HUES6 (cell line): ENCODE results near the gene FXYD4.

ENCODE experiments used
- H3K27ac ChIP-seq: 2 replicates; pipeline ENCODE4 v1.7.0; 2013; ENCODE audit warnings: low read depth, mild to moderate bottlenecking, low read length, inconsistent platforms
- H3K27me3 ChIP-seq: 2 replicates; pipeline ENCODE4 v1.6.1; 2013; ENCODE audit warnings: low read length; ENCODE audit not compliant: control insufficient read depth, insufficient read depth
- H3K36me3 ChIP-seq: 2 replicates; pipeline ENCODE4 v1.6.1; 2013; ENCODE audit warnings: low read length; ENCODE audit not compliant: control insufficient read depth, insufficient read depth
- H3K4me1 ChIP-seq: 2 replicates; pipeline ENCODE4 v1.6.1; 2013; ENCODE audit warnings: low read length; ENCODE audit not compliant: control insufficient read depth, insufficient read depth
- H3K4me3 ChIP-seq: 2 replicates; pipeline ENCODE4 v1.5.1; 2013; ENCODE audit warnings: low read depth, low read length
- H3K9ac ChIP-seq: one replicate; pipeline ENCODE4 v1.6.1; 2013; ENCODE audit warnings: mild to moderate bottlenecking, low read length
- H3K9me3 ChIP-seq: 2 replicates; pipeline ENCODE4 v1.6.1; 2013; ENCODE audit warnings: low read depth, low read length; ENCODE audit not compliant: control insufficient read depth, insufficient read depth

FXYD4 gene

DNA sequence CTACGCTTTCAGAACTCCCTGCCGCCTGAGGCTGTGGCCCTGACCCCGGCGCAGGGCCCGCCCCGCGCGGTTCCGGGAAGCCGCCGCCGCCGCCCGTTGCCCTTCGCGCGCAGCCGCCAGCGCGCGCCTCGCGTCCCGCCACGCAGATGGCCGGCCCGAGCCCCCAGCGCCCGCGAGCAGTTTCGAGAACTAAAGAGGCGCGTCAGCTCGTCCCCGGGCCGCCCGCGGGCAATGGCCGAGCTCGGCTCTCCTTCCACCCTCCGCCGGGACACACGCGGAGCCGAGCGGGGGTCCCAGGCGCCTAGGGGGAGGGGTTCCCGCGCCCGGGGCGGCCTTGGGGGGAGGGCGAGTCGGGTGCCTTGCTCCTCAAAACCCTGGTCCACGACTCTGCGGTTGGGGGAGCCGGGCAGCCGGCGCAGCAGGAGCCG lies 35.7 kb downstream of the FXYD4 start:
- peaks cover 32% of the 10 kb centered on the region for H3K4me1 ChIP-seq
- H3K27me3 ChIP-seq = no peaks in the 10 kb centered on the region
- no peaks in the 10 kb centered on the region for H3K9me3 ChIP-seq

GRCh38 chr10:43407576-43408330 lies 36.3 kb downstream of the FXYD4 start:
- Histone ChIP-seq H3K4me1 (peaks cover 26% of the 10 kb centered on the region), H3K9ac (peak overlapping the region; percentile 98), H3K27me3 (no peaks in the 10 kb centered on the region), H3K27ac (peak overlapping the region; percentile 96), H3K4me3 (peak overlapping the region; percentile 91), H3K9me3 (no peaks in the 10 kb centered on the region), H3K36me3 (peaks cover 5% of the 10 kb centered on the region; the same call in 1 of the 2 replicates)

More for the DNA sequence above, 35.7 kb downstream of the FXYD4 start:
- H3K36me3 ChIP-seq = peaks cover 5% of the 10 kb centered on the region; the same call in 1 of the 2 replicates
- H3K4me3 ChIP-seq = peak overlapping the region; percentile 91
- peak overlapping the region; percentile 96 for H3K27ac ChIP-seq
- peak overlapping the region; percentile 98 for H3K9ac ChIP-seq

- Histone ChIP-seq H3K9ac (peak overlapping the region; percentile 98), H3K27me3 (no peaks in the 10 kb centered on the region), H3K9me3 (no peaks in the 10 kb centered on the region), H3K36me3 (peaks cover 4% of the 10 kb centered on the region; the same call in 1 of the 2 replicates), H3K4me1 (peaks cover 22% of the 10 kb centered on the region), H3K27ac (peak overlapping the region; percentile 96), H3K4me3 (peak overlapping the region; percentile 91)
Observed at GRCh38 chr10:43408331-43408709, 36.9 kb downstream of the FXYD4 start.

DNA sequence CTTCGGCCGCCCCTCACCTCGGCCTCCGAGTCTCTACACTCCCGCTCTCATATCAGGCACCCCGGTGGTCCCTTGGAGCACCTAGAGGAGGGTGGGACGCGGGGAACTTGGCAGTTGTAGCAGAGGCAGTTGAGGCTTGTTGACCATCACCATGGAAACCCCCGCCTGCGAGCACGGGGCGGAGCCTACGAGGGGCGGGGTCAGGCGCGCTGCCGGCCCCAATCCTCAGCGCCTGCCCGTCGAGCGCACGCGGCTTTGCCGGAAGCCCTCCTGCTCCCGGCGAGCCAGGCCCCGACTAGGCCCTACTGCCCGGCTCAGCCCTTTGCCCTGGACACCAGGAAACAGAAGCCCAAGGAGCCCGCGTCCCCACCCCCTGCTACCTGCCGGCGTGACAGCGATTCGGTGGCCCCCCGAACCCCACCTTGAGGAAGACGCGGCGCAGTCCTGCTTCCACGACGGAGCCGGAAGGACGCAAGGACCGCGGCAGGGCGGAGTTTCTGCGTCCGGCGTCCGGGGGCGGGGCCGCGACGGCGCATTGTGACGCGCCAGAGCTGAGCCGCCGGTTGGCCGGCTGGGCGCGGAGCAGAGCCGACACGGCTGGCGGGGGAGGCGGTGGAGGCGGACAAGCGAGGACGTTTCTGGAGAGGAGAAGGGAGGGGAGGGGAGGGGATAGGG lies 37.4 kb downstream of the FXYD4 start, which contains the start of gene HNRNPF:
TSS of gene HNRNPF (minus strand) at position 477 of the 675 bp plus-strand sequence. CDS start 21,302 bp downstream, outside the sequence.
- H3K36me3 ChIP-seq = no peaks in the 10 kb centered on the region
- H3K9me3 ChIP-seq = no peaks in the 10 kb centered on the region
- H3K4me3 ChIP-seq = peak within 1 kb of the TSS; percentile 91
- H3K27me3 ChIP-seq = no peaks in the 10 kb centered on the region
- H3K9ac ChIP-seq = peak within 1 kb of the TSS; percentile 98
- peaks cover 18% of the 10 kb centered on the region for H3K4me1 ChIP-seq
- peak within 1 kb of the TSS; percentile 96 for H3K27ac ChIP-seq

DNA sequence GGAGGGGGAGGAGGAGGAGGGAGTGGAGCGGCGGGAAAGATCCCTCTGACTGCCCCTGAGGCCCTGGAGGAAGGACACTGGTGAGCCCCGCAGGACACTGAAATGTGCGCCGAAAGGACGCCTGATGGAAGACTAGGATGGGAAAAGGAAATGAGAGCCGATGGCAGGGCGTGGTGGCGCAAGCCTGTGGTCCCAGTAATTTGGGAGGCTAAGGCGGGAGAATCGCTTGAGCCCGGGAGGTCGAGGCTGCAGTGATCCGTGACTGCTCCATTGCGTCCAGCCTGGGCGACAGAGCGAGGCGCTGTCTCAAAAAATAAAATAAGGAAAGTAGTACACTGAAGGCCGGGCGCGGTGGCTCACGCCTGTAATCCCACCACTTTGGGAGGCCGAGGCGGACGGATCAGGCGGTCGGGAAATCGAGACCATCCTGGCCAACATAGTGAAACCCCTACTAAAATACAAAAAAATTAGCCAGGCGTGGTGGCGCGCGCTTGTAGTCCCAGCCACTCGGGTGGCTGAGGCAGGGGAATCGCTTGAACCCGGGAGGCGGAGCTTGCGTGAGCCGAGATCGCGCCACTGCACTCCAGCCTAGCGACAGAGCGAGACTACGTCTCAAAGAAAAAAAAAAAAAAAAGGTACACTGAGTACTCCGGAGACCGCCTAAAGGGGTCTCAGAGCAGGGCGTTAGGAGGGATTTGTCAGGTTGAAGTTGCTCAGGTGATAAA lies 38.1 kb downstream of the FXYD4 start:
- Histone ChIP-seq H3K9me3 (no peaks in the 10 kb centered on the region), H3K27me3 (no peaks in the 10 kb centered on the region), H3K27ac (peak overlapping the region; percentile 15; the same call in 1 of the 2 replicates), H3K4me1 (peaks cover 12% of the 10 kb centered on the region), H3K9ac (peak overlapping the region; percentile 79), H3K4me3 (peak overlapping the region; percentile 72), H3K36me3 (no peaks in the 10 kb centered on the region)

- Histone ChIP-seq H3K36me3 (no peaks in the 10 kb centered on the region), H3K4me1 (peaks cover 6% of the 10 kb centered on the region), H3K4me3 (peak overlapping the region; percentile 72; the same call in 1 of the 2 replicates), H3K9me3 (no peaks in the 10 kb centered on the region), H3K27me3 (no peaks in the 10 kb centered on the region), H3K27ac (no peak overlapping the region), H3K9ac (no peak overlapping the region)
Observed at GRCh38 chr10:43410345-43410744, 38.9 kb downstream of the FXYD4 start.

- H3K27me3 ChIP-seq = no peaks in the 10 kb centered on the region
- no peak overlapping the region for H3K4me3 ChIP-seq
- no peaks in the 10 kb centered on the region for H3K36me3 ChIP-seq
- H3K9ac ChIP-seq = no peak overlapping the region
- no peak overlapping the region for H3K27ac ChIP-seq
- H3K4me1 ChIP-seq = no peaks in the 10 kb centered on the region
- no peaks in the 10 kb centered on the region for H3K9me3 ChIP-seq
Observed at GRCh38 chr10:43411536-43411935, 40.1 kb downstream of the FXYD4 start.

DNA sequence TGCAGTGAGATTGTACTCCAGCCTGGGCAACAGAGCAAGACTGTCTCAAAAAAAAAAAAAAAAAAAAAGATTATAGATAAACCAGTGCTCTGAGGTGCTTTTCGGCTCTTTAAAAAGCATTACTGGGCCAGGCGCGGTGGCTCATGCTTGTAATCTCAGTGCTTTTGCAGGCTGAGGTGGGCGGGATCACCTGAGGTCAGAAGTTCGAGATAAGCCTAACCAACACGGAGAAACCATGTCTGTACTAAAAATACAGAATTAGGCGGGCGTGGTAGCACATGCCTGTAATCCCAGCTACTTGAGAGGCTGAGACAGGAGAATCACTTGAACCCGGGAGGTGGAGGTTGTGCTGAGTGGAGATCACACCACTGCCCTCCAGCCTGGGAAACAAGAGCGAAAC lies 44.1 kb downstream of the FXYD4 start:
- Histone ChIP-seq H3K4me3 (no peak overlapping the region), H3K9me3 (no peaks in the 10 kb centered on the region)

GRCh38 chr10:43417950-43418768 lies 46.7 kb downstream of the FXYD4 start:
- Histone ChIP-seq H3K4me1 (no peaks in the 10 kb centered on the region), H3K9ac (no peak overlapping the region), H3K27ac (no peak overlapping the region), H3K9me3 (no peaks in the 10 kb centered on the region), H3K27me3 (no peaks in the 10 kb centered on the region), H3K4me3 (no peak overlapping the region), H3K36me3 (no peaks in the 10 kb centered on the region)

More for the DNA sequence above, 44.1 kb downstream of the FXYD4 start:
- Histone ChIP-seq H3K27me3 (no peaks in the 10 kb centered on the region), H3K27ac (no peak overlapping the region), H3K4me1 (no peaks in the 10 kb centered on the region), H3K36me3 (no peaks in the 10 kb centered on the region), H3K9ac (no peak overlapping the region)

GRCh38 chr10:43419997-43420368 lies 48.5 kb downstream of the FXYD4 start:
- no peak overlapping the region for H3K27ac ChIP-seq
- H3K36me3 ChIP-seq = no peaks in the 10 kb centered on the region
- no peaks in the 10 kb centered on the region for H3K4me1 ChIP-seq
- no peaks in the 10 kb centered on the region for H3K27me3 ChIP-seq
- peak overlapping the region; percentile 72 for H3K9ac ChIP-seq
- no peaks in the 10 kb centered on the region for H3K9me3 ChIP-seq
- peak overlapping the region; percentile 45; the same call in 1 of the 2 replicates for H3K4me3 ChIP-seq
